WTC11 (cell line): Measurements from ENCODE around the gene MADCAM1. TPM values are rescaled to one million over a fixed set of nuclear protein-coding genes. Genes with fewer than 3 reads are reported as not detected.

Experiments
- ATAC-seq: fragments of 200-7000 bp; cut with Tn5 transposase; 2 replicates; pipeline ENCODE4 v1.10.0; 2021; ENCODE audit warnings: mild to moderate bottlenecking, moderate library complexity
- CTCF ChIA-PET: fragments of 300-600 bp; sonication (Branson Sonifier 250); formaldehyde crosslinking; loops from one replicate; lab custom pipeline; 2021; ENCODE audit warnings: antibody characterized with exemption; lab: Charles Lee
- POLR2A ChIA-PET: fragments of 350-600 bp; sonication (Branson Sonifier 250); formaldehyde crosslinking; loops from one replicate; lab custom pipeline; 2021; ENCODE audit warnings: antibody characterized with exemption; lab: Charles Lee
- DNase-seq: peaks from one replicate; pipeline ENCODE4 v3.0.0; 2021; ENCODE audit warnings: low spot score
- H3K27ac Mint-ChIP-seq: 2 replicates; pipeline ENCODE4 v1.8.0; 2021; ENCODE audit warnings: mixed read lengths
- H3K27me3 Mint-ChIP-seq: 2 replicates; pipeline ENCODE4 v1.8.0; 2021; ENCODE audit warnings: low read depth, mild to moderate bottlenecking, moderate library complexity, mixed read lengths
- H3K36me3 Mint-ChIP-seq: 2 replicates; pipeline ENCODE4 v1.8.0; 2021; ENCODE audit warnings: mixed read lengths
- H3K4me1 Mint-ChIP-seq: 2 replicates; pipeline ENCODE4 v1.8.0; 2022; ENCODE audit warnings: mixed read lengths
- H3K4me3 Mint-ChIP-seq: 2 replicates; pipeline ENCODE4 v1.8.0; 2021; ENCODE audit warnings: mild to moderate bottlenecking, moderate library complexity, mixed read lengths
- H3K9me3 Mint-ChIP-seq: 2 replicates; pipeline ENCODE4 v1.8.0; 2021; ENCODE audit warnings: mixed read lengths
- AR ChIP-seq: fragments of 250-450 bp; sonication (Bioruptor Pico); IDR thresholded peaks from 2 replicates; pipeline ENCODE4 v1.9.0; 2021; ENCODE audit warnings: mild to moderate bottlenecking
- ATF1 ChIP-seq: sonication (generic); formaldehyde crosslinking; IDR thresholded peaks from 2 replicates; pipeline ENCODE4 v1.8.1; 2023; ENCODE audit warnings: mild to moderate bottlenecking, moderate library complexity, missing genetic modification reagents
- E2F5 ChIP-seq: sonication (generic); formaldehyde crosslinking; IDR thresholded peaks from 2 replicates; pipeline ENCODE4 v1.8.1; 2022; ENCODE audit warnings: mild to moderate bottlenecking, moderate library complexity, missing genetic modification reagents
- ETV6 ChIP-seq: sonication (generic); formaldehyde crosslinking; IDR thresholded peaks from 2 replicates; pipeline ENCODE4 v1.8.1; 2022; ENCODE audit warnings: mild to moderate bottlenecking, missing genetic modification reagents
- FOXP1 ChIP-seq: sonication (generic); formaldehyde crosslinking; IDR thresholded peaks from 2 replicates; pipeline ENCODE4 v1.8.0; 2022; ENCODE audit warnings: missing genetic modification reagents, mild to moderate bottlenecking, moderate library complexity, borderline replicate concordance
- GRHL2 ChIP-seq: fragments of 250-450 bp; sonication (Bioruptor Pico); IDR thresholded peaks from 2 replicates; pipeline ENCODE4 v1.8.0; 2022; ENCODE audit warnings: mild to moderate bottlenecking, moderate library complexity; ENCODE audit not compliant: insufficient replicate concordance, severe bottlenecking
- HMGA2 ChIP-seq: fragments of 250-450 bp; sonication (Bioruptor Pico); IDR thresholded peaks from 2 replicates; pipeline ENCODE4 v1.4.0; 2021; ENCODE audit warnings: mild to moderate bottlenecking, moderate library complexity
- NFATC4 ChIP-seq: fragments of 250-450 bp; sonication (Bioruptor Pico); IDR thresholded peaks from 2 replicates; pipeline ENCODE4 v1.9.0; 2021; ENCODE audit warnings: mild to moderate bottlenecking
- NR2C2 ChIP-seq: sonication (generic); formaldehyde crosslinking; IDR thresholded peaks from 2 replicates; pipeline ENCODE4 v1.8.0; 2022; ENCODE audit warnings: mild to moderate bottlenecking, missing genetic modification reagents
- OVOL2 ChIP-seq: fragments of 250-450 bp; sonication (Bioruptor Pico); IDR thresholded peaks from 2 replicates; pipeline ENCODE4 v1.9.0; 2021; ENCODE audit warnings: mild to moderate bottlenecking, borderline replicate concordance
- PRRX2 ChIP-seq: fragments of 250-450 bp; sonication (Bioruptor Pico); IDR thresholded peaks from 2 replicates; pipeline ENCODE4 v1.8.0; 2021; ENCODE audit warnings: mild to moderate bottlenecking
- RORB ChIP-seq: fragments of 250-450 bp; sonication (Bioruptor Pico); IDR thresholded peaks from 2 replicates; pipeline ENCODE4 v1.9.0; 2021; ENCODE audit warnings: mild to moderate bottlenecking
- SOX15 ChIP-seq: fragments of 250-450 bp; sonication (Bioruptor Pico); IDR thresholded peaks from 2 replicates; pipeline ENCODE4 v1.9.0; 2021; ENCODE audit warnings: mild to moderate bottlenecking
- TEAD4 ChIP-seq: sonication (generic); formaldehyde crosslinking; IDR thresholded peaks from 2 replicates; pipeline ENCODE4 v1.8.0; 2022; ENCODE audit warnings: mild to moderate bottlenecking, missing genetic modification reagents
- USF1 ChIP-seq: sonication (generic); formaldehyde crosslinking; IDR thresholded peaks from 2 replicates; pipeline ENCODE4 v1.8.0; 2022; ENCODE audit warnings: mild to moderate bottlenecking, missing genetic modification reagents
- ZNF138 ChIP-seq: sonication (generic); formaldehyde crosslinking; conservative IDR thresholded peaks from 2 replicates; pipeline ENCODE4 v1.8.1; 2022; ENCODE audit warnings: mild to moderate bottlenecking, moderate library complexity, missing genetic modification reagents
- ZNF423 ChIP-seq: fragments of 250-450 bp; sonication (Bioruptor Pico); IDR thresholded peaks from 2 replicates; pipeline ENCODE4 v2.1.2; 2022; ENCODE audit warnings: mild to moderate bottlenecking, moderate library complexity
- ZNF512 ChIP-seq: sonication (generic); formaldehyde crosslinking; IDR thresholded peaks from 2 replicates; pipeline ENCODE4 v1.8.1; 2022; ENCODE audit warnings: missing genetic modification reagents, borderline replicate concordance
- ZNF671 ChIP-seq: fragments of 250-450 bp; sonication (Bioruptor Pico); IDR thresholded peaks from 2 replicates; pipeline ENCODE4 v1.8.0; 2021; ENCODE audit warnings: mild to moderate bottlenecking
- total RNA-seq: library from RNA; stranded (reverse); gene quantifications from 3 replicates; pipeline ENCODE4 v1.2.3, GENCODE V29; 2021
- TF ChIP-seq, protein P1 (sequence below): sonication (generic); formaldehyde crosslinking; IDR thresholded peaks from 2 replicates; pipeline ENCODE4 v1.8.1; 2022; ENCODE audit warnings: low read depth, mild to moderate bottlenecking, moderate library complexity, missing genetic modification reagents, borderline replicate concordance
- TF ChIP-seq, protein P2 (sequence below): fragments of 250-450 bp; sonication (Bioruptor Pico); conservative IDR thresholded peaks from 2 replicates; pipeline ENCODE4 v1.9.0; 2021; ENCODE audit warnings: mild to moderate bottlenecking
- TF ChIP-seq, protein P3 (sequence below): sonication (generic); formaldehyde crosslinking; IDR thresholded peaks from 2 replicates; pipeline ENCODE4 v1.8.1; 2023; ENCODE audit warnings: mild to moderate bottlenecking, missing genetic modification reagents

Gene MADCAM1
- total RNA-seq, 1 experiment from 2014 or later: 4.7 TPM

DNA sequence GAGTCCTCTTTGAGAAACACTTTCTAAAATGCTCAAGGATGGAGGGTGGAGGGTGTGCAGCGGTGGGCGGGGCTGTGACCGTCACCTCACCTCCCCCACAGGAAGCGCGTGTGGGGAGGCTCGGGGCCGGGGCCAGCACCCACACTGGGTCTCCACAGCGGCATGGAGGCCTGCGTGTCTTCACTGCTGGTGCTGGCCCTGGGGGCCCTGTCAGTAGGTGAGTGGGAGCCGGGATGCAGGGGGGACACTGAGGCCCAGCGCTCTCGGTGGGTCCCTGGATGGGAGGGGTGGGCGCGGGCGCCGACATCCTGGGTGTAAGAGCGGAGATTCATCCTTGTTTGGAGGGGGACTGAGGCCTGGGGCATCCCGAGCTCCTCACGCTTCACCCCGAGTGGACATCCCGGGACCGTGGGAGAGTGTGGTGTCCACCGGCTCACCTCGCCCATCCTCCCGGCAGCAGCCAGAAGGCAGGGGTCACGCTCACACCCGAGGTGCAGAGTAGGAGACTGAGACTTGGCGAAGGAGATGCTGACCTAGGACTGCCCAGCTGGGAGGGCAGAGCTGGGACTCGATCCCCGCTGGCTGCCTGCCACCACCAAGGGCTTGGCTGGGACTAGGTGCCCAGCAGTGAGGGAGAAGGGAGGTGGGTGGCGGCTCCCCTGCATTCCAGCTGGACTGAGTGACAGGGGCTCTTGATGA is 47.8 kb downstream of the MADCAM1 start, which contains the start of gene GZMM:
Gene GZMM, plus strand, starts transcription at position 144 of the 699 bp plus-strand sequence. Its CDS starts 19 bp downstream, at position 163.
- CTCF ChIA-PET: no interaction called here
- peaks cover 7% of the 10 kb centered on the region for H3K4me1 Mint-ChIP-seq
- no peaks in the 10 kb centered on the region for H3K27me3 Mint-ChIP-seq
- DNase-seq: no peak
- H3K27ac Mint-ChIP-seq: peak within 1 kb of the TSS; percentile 57
- no peak within 1 kb of the TSS for H3K4me3 Mint-ChIP-seq
- TF ChIP-seq HMGA2 (CRISPR knock-in tag) (no peak), ZNF671 (CRISPR knock-in tag) (no peak), GRHL2 (no peak), ZNF138 (CRISPR knock-in tag) (no peak), SOX15 (CRISPR knock-in tag) (no peak), ZNF512 (no peak)
- peak; percentile 37; the same call in 1 of the 2 replicates for ATAC-seq
- H3K9me3 Mint-ChIP-seq: no peaks in the 10 kb centered on the region
- peaks cover under 1% of the 10 kb centered on the region; the same call in 1 of the 2 replicates for H3K36me3 Mint-ChIP-seq
- POLR2A ChIA-PET: interaction anchor here (0.7 kb wide), 1 partner anchor 453 kb away, joined by 6 read pairs; no protein-coding TSS in a partner anchor

DNA sequence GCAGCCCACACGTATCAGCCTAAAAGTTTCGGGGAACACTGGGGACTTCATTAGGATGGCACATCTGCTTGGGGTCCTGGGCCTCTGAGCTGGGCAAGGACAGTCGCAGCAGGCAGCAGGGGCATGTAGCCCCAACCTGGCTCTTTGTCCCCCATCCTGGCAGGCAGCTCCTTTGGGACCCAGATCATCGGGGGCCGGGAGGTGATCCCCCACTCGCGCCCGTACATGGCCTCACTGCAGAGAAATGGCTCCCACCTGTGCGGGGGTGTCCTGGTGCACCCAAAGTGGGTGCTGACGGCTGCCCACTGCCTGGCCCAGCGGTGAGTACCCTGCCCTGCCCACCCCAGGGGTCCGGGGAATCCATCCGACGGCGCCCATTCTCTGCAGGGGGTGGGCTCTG is 50.8 kb downstream of the MADCAM1 start:
- Mint-ChIP-seq H3K27ac (no peak overlapping the region), H3K9me3 (no peaks in the 10 kb centered on the region), H3K27me3 (peaks cover 2% of the 10 kb centered on the region; the same call in 1 of the 2 replicates), H3K4me1 (peaks cover 10% of the 10 kb centered on the region), H3K36me3 (no peaks in the 10 kb centered on the region), H3K4me3 (no peak overlapping the region)
- ChIA-PET POLR2A (no interaction called here), CTCF (no interaction called here)
- DNase-seq: no peak
- ATAC-seq: no peak
- TF ChIP-seq USF1 (CRISPR knock-in tag): no peak
- no peak for TF ChIP-seq NR2C2
- no peak for TF ChIP-seq ETV6 (CRISPR knock-in tag)
- TF ChIP-seq AR: no peak
- TF ChIP-seq E2F5 (CRISPR knock-in tag): no peak
- no peak for TF ChIP-seq FOXP1
- TF ChIP-seq, protein P1, sequence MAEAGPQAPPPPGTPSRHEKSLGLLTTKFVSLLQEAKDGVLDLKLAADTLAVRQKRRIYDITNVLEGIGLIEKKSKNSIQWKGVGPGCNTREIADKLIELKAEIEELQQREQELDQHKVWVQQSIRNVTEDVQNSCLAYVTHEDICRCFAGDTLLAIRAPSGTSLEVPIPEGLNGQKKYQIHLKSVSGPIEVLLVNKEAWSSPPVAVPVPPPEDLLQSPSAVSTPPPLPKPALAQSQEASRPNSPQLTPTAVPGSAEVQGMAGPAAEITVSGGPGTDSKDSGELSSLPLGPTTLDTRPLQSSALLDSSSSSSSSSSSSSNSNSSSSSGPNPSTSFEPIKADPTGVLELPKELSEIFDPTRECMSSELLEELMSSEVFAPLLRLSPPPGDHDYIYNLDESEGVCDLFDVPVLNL (CRISPR knock-in tag): no peak
- TF ChIP-seq, protein P2, sequence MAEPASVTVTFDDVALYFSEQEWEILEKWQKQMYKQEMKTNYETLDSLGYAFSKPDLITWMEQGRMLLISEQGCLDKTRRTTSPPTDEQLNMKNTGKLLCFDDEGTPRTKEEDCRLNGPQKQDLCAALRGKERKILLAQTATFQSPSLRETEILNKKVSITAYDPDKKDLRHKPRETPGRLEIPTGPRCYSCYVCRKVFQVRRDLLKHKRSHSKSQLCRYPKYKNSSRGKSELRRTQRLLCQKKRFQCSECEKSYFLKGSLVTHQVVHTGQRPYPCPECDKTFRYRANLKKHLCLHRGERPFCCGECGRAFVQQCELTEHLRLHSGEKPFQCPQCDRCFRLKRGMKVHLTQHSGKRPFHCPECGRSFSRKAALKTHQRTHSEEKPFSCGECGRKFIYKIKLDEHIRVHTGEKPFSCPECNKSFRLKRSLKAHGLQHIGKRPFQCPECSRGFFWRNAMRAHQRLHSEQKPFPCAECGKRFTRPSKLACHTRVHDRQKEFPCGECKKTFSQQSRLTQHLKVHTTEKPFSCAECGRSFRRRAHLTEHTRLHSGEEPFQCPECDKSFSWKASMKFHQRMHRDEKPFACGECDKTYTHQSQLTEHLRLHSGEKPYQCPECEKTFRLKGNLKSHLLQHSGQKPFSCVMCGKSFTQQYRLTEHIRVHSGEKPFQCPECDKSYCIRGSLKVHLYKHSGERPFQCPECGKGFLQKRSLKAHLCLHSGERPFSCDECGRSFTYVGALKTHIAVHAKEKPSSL (CRISPR knock-in tag): no peak
- TF ChIP-seq PRRX2 (CRISPR knock-in tag): no peak
- TF ChIP-seq NFATC4 (CRISPR knock-in tag): no peak
- TF ChIP-seq, protein P3, sequence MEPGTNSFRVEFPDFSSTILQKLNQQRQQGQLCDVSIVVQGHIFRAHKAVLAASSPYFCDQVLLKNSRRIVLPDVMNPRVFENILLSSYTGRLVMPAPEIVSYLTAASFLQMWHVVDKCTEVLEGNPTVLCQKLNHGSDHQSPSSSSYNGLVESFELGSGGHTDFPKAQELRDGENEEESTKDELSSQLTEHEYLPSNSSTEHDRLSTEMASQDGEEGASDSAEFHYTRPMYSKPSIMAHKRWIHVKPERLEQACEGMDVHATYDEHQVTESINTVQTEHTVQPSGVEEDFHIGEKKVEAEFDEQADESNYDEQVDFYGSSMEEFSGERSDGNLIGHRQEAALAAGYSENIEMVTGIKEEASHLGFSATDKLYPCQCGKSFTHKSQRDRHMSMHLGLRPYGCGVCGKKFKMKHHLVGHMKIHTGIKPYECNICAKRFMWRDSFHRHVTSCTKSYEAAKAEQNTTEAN (CRISPR knock-in tag): no peak
- no peak for TF ChIP-seq RORB (CRISPR knock-in tag)
- no peak for TF ChIP-seq ZNF138 (CRISPR knock-in tag)
- TF ChIP-seq OVOL2: no peak
- no peak for TF ChIP-seq TEAD4 (CRISPR knock-in tag)
- TF ChIP-seq ATF1 (CRISPR knock-in tag): no peak
- no peak for TF ChIP-seq ZNF423 (CRISPR knock-in tag)
